ENCODE data around the gene GPR17. TPM values are rescaled to one million over a fixed set of nuclear protein-coding genes. Genes with fewer than 3 reads are reported as not detected.

Gene GPR17
- not detected in 2 replicates for total RNA-seq
- not detected in 2 replicates for polyA plus RNA-seq
- 0.15 TPM in 1 of 2 replicates, not detected in the other for polyA plus RNA-seq (2012)
- not detected in 2 replicates for polyA minus RNA-seq (ENCODE audit: low replicate concordance)

DNA sequence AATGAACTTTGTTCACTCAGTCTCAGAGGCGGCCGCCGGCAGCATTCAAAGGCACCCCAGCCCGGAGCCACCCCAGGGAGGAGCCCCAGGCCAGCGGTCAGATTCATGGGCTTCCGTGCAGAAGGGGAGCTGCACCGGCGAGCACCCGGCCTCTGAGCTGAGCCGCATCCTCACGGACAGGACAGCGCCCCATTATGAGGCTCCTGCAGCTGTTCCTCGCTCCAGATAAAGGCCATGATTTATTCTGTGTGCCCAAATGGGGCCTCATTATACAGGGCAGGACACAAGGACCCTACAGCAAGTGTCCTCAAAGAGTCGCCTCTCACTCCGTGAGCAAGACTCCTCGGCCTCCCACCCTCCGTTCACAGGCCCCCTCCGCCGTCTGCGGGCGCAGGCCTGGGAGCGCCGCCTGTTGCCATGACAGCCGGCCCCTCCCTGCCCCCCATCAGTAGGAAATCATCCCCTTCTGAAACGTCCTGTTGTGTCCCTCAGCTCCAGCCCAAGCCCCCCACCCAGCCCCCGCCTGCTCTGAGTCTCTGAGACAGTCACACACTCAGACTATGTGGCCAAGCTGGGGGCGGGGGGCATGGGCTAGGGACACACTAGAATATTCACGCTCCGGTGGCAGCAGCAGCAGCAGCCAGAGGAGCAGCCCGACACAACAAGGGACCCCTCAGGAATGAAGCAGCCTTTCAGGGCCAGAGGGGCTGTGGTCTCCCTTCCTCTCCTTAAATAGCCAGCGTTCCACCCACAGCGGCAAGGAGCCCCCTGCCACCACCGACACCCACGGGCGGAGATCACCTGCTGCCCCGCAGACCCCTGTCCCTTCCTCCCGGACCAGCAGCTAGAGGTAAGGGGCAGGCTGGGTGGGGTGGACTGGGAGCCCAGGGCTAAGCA is at the start of gene GPR17:
Gene GPR17 (plus strand): TSS at position 759 of the 897 bp plus-strand sequence. CDS start 4,583 bp downstream, outside the sequence.
- Histone ChIP-seq H3K27ac (ENCODE audit: insufficient read depth, low read length) (no peak within 1 kb of the TSS), H3K27me3 (ENCODE audit: control insufficient read depth, insufficient read depth, low read length) (no peaks in the 10 kb centered on the region), H2AFZ (ENCODE audit: low read length) (no peak within 1 kb of the TSS), H3K79me2 (ENCODE audit: control insufficient read depth, insufficient read depth, low read length) (no peaks in the 10 kb centered on the region), H3K9me3 (ENCODE audit: control insufficient read depth, insufficient read depth, low read depth, low read length) (no peaks in the 10 kb centered on the region), H3K4me2 (ENCODE audit: extremely low read depth, insufficient read depth, low read length) (no peak within 1 kb of the TSS), H4K20me1 (ENCODE audit: control insufficient read depth, extremely low read depth, insufficient read depth, low read length) (no peaks in the 10 kb centered on the region), H3K36me3 (ENCODE audit: control insufficient read depth, insufficient read depth, low read length) (no peaks in the 10 kb centered on the region), H3K4me1 (ENCODE audit: control insufficient read depth, extremely low read depth, insufficient read depth, low read length) (peaks cover 3% of the 10 kb centered on the region), H3K4me3 (replicated peaks in 1 of 4; ENCODE audit: control extremely low read depth in 1 of 4, insufficient read depth in 1 of 4, low read depth in 3 of 4, low read length in 4 of 4) (no peak within 1 kb of the TSS), H3K9ac (ENCODE audit: insufficient read depth, low read length) (no peak within 1 kb of the TSS)
- DNase-seq (ENCODE audit: low read depth in 2 of 2), result no peak
- no peak for TF ChIP-seq CTCF (conservative IDR thresholded peaks at IDR 0.05 in 1 of 2, IDR thresholded peaks at IDR 0.05 in 1 of 2; ENCODE audit: low read depth in 1 of 2, low read length in 2 of 2)
- TF ChIP-seq EZH2 (IDR thresholded peaks at IDR 0.05; ENCODE audit: low read length, missing control alignments), result no peak

DNA sequence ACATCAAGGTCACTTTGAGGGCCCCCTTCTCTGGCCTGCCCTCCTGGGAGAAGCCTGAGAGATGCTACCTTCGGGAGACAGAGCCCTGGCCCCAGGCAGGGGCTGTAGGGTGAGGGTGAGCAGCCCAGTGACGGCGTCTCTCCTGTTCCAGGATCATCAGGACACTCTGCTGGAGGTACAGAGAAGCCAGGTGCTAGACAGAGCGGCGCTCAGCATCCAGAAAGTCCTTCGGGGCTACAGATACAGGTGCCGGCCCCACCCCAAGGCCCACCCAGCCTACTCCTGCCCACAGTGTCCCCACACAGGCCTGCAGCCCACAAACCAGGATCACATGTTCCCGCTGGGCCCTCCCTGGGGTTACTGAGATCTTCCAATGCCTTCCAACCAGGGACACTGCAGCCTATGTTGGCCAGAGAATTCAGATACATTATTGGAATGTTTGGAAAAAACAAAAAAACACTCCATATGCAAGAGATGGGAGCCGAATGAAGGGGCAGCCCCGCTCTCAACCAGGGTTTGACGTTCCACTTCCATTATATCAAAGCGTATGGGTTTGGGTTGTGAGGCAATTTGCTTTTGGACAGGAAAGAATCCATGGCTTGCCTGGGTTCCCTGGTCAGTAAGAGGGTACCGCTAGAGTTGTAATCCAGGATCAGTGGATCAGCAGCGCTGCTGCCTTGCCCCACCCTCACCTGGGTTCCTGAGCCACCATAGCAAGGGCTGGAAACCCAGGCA is 49.5 kb upstream of the GPR17 start:
- DNase-seq (ENCODE audit: low read depth in 2 of 2), result no peak
- H3K9ac ChIP-seq (ENCODE audit: insufficient read depth, low read length), result no peak overlapping the region
- no peaks in the 10 kb centered on the region for H3K79me2 ChIP-seq (ENCODE audit: control insufficient read depth, insufficient read depth, low read length)
- H3K36me3 ChIP-seq (ENCODE audit: control insufficient read depth, insufficient read depth, low read length), result no peaks in the 10 kb centered on the region
- no peak overlapping the region for H2AFZ ChIP-seq (ENCODE audit: low read length)
- no peaks in the 10 kb centered on the region for H4K20me1 ChIP-seq (ENCODE audit: control insufficient read depth, extremely low read depth, insufficient read depth, low read length)
- H3K4me1 ChIP-seq (ENCODE audit: control insufficient read depth, extremely low read depth, insufficient read depth, low read length), result no peaks in the 10 kb centered on the region
- H3K27ac ChIP-seq (ENCODE audit: insufficient read depth, low read length), result no peak overlapping the region
- no peaks in the 10 kb centered on the region for H3K9me3 ChIP-seq (ENCODE audit: control insufficient read depth, insufficient read depth, low read depth, low read length)
- H3K27me3 ChIP-seq (ENCODE audit: control insufficient read depth, insufficient read depth, low read length), result no peaks in the 10 kb centered on the region
- H3K4me2 ChIP-seq (ENCODE audit: extremely low read depth, insufficient read depth, low read length), result no peak overlapping the region
- no peak overlapping the region for H3K4me3 ChIP-seq (replicated peaks in 1 of 4; ENCODE audit: control extremely low read depth in 1 of 4, insufficient read depth in 1 of 4, low read depth in 3 of 4, low read length in 4 of 4)
- TF ChIP-seq EZH2 (IDR thresholded peaks at IDR 0.05; ENCODE audit: low read length, missing control alignments) (no peak), CTCF (conservative IDR thresholded peaks at IDR 0.05 in 1 of 2, IDR thresholded peaks at IDR 0.05 in 1 of 2; ENCODE audit: low read depth in 1 of 2, low read length in 2 of 2) (no peak)
